HEK293 (cell line): ENCODE data around the gene GRM6.

ENCODE experiments used
- CTCF ChIA-PET: fragments of 350-600 bp; formaldehyde crosslinking; extraction: SDS; loops from one replicate; lab custom pipeline; 2021; ENCODE audit warnings: antibody characterized with exemption; lab: Yijun Ruan, JAX
- POLR2A ChIA-PET: fragments of 300-600 bp; formaldehyde crosslinking; extraction: SDS; loops from one replicate; lab custom pipeline; 2020; ENCODE audit warnings: antibody characterized with exemption, inconsistent platforms; lab: Yijun Ruan, JAX
- H3K27ac ChIP-seq: fragments of 200-500 bp; sonication (Bioruptor generic); 2 replicates; pipeline ENCODE4 v1.5.1; 2014; ENCODE audit warnings: low read depth, low read length, control low read depth, inconsistent platforms; ENCODE audit errors: extremely low read depth
- H3K36me3 ChIP-seq, 2 experiments: fragments of 200-500 bp in 1 of 2; sonication (Bioruptor generic) in 1 of 2; 1 replicate in 1 of 2; 2 replicates in 1 of 2; pipeline ENCODE4 v1.5.1; 2014 to 2017; ENCODE audit warnings: inconsistent platforms in 2 of 2, low read length in 2 of 2; ENCODE audit not compliant: control insufficient read depth in 2 of 2, insufficient read depth in 1 of 2
- H3K4me1 ChIP-seq: fragments of 200-500 bp; sonication (Bioruptor generic); 2 replicates; pipeline ENCODE4 v1.5.1; 2014; ENCODE audit warnings: mild to moderate bottlenecking, low read length, inconsistent platforms; ENCODE audit not compliant: control insufficient read depth, insufficient read depth
- H3K4me3 ChIP-seq: 2 replicates; pipeline ENCODE4 v1.5.1; 2011; ENCODE audit warnings: low read depth, mild to moderate bottlenecking, control low read depth, low read length, moderate library complexity
- H3K9me3 ChIP-seq: fragments of 200-500 bp; sonication (Bioruptor generic); 2 replicates; pipeline ENCODE4 v1.5.1; 2014; ENCODE audit warnings: low read depth, low read length, inconsistent platforms; ENCODE audit not compliant: control insufficient read depth, insufficient read depth
- BCL11B ChIP-seq: fragments of 450-650 bp; formaldehyde crosslinking; IDR thresholded peaks from 2 replicates; pipeline ENCODE4 v1.5.1; 2016; ENCODE audit warnings: low read depth, missing biosample characterization, missing genetic modification characterization
- HOXA7 ChIP-seq: sonication (generic); formaldehyde crosslinking; IDR thresholded peaks from 2 replicates; pipeline ENCODE4 v1.8.1; 2022; ENCODE audit warnings: missing genetic modification reagents, borderline replicate concordance
- KLF10 ChIP-seq: fragments of 450-650 bp; IDR thresholded peaks from 2 replicates; pipeline ENCODE4 v1.5.1; 2018; ENCODE audit warnings: missing biosample characterization, mild to moderate bottlenecking, missing genetic modification characterization
- REPIN1 ChIP-seq: fragments of 450-650 bp; formaldehyde crosslinking; IDR thresholded peaks from 2 replicates; pipeline ENCODE4 v1.5.1; 2017; ENCODE audit warnings: missing biosample characterization, missing genetic modification characterization, low read depth
- SALL2 ChIP-seq: fragments of 450-650 bp; formaldehyde crosslinking; IDR thresholded peaks from 2 replicates; pipeline ENCODE4 v1.5.0; 2017; ENCODE audit warnings: missing biosample characterization, mild to moderate bottlenecking, missing genetic modification characterization, borderline replicate concordance
- SCRT2 ChIP-seq: fragments of 450-650 bp; formaldehyde crosslinking; IDR thresholded peaks from 2 replicates; pipeline ENCODE4 v1.5.1; 2016; ENCODE audit warnings: missing biosample characterization, missing genetic modification characterization
- SP7 ChIP-seq: fragments of 450-650 bp; formaldehyde crosslinking; IDR thresholded peaks from 2 replicates; pipeline ENCODE4 v1.5.1; 2016; ENCODE audit warnings: missing biosample characterization, missing genetic modification characterization
- YY1 ChIP-seq: fragments of 450-650 bp; formaldehyde crosslinking; IDR thresholded peaks from 2 replicates; pipeline ENCODE4 v1.5.1; 2018; ENCODE audit warnings: missing biosample characterization, missing genetic modification characterization
- ZBTB8A ChIP-seq: fragments of 450-650 bp; formaldehyde crosslinking; IDR thresholded peaks from 2 replicates; pipeline ENCODE4 v1.5.1; 2016; ENCODE audit warnings: missing biosample characterization, missing genetic modification characterization
- ZFP3 ChIP-seq: fragments of 450-650 bp; formaldehyde crosslinking; IDR thresholded peaks from 2 replicates; pipeline ENCODE4 v1.5.1; 2016; ENCODE audit warnings: low read depth, missing biosample characterization, missing genetic modification characterization
- ZFP69B ChIP-seq: fragments of 450-650 bp; formaldehyde crosslinking; IDR thresholded peaks from 2 replicates; pipeline ENCODE4 v1.5.1; 2016; ENCODE audit warnings: missing biosample characterization, missing genetic modification characterization
- ZNF10 ChIP-seq: fragments of 450-650 bp; formaldehyde crosslinking; IDR thresholded peaks from 2 replicates; pipeline ENCODE4 v1.5.1; 2017; ENCODE audit warnings: missing biosample characterization, missing genetic modification characterization
- ZNF114 ChIP-seq: fragments of 450-650 bp; formaldehyde crosslinking; IDR thresholded peaks from 2 replicates; pipeline ENCODE4 v1.5.0; 2017; ENCODE audit warnings: missing biosample characterization, missing genetic modification characterization
- ZNF174 ChIP-seq: fragments of 450-650 bp; formaldehyde crosslinking; IDR thresholded peaks from 2 replicates; pipeline ENCODE4 v1.5.0; 2017; ENCODE audit warnings: missing biosample characterization, mild to moderate bottlenecking, missing genetic modification characterization
- ZNF175 ChIP-seq: fragments of 450-650 bp; formaldehyde crosslinking; IDR thresholded peaks from 2 replicates; pipeline ENCODE4 v1.5.1; 2016; ENCODE audit warnings: missing biosample characterization, missing genetic modification characterization
- ZNF202 ChIP-seq: fragments of 450-650 bp; formaldehyde crosslinking; IDR thresholded peaks from 2 replicates; pipeline ENCODE4 v1.5.1; 2016; ENCODE audit warnings: missing biosample characterization, missing genetic modification characterization, borderline replicate concordance
- ZNF23 ChIP-seq: fragments of 450-650 bp; formaldehyde crosslinking; IDR thresholded peaks from 2 replicates; pipeline ENCODE4 v1.5.1; 2016; ENCODE audit warnings: missing biosample characterization, missing genetic modification characterization, borderline replicate concordance
- ZNF274 ChIP-seq, 2 experiments: fragments of 200-500 bp in 1 of 2; fragments of 450-650 bp in 1 of 2; sonication (Bioruptor generic) in 1 of 2; formaldehyde crosslinking in 1 of 2; IDR thresholded peaks; 2 replicates each; pipeline versions ENCODE4 v1.5.1 to v1.6.1; 2014 to 2016; ENCODE audit warnings: borderline replicate concordance in 1 of 2, inconsistent platforms in 1 of 2, low read length in 1 of 2, missing biosample characterization in 1 of 2, missing genetic modification characterization in 1 of 2
- ZNF350 ChIP-seq: fragments of 450-650 bp; formaldehyde crosslinking; IDR thresholded peaks from 2 replicates; pipeline ENCODE4 v1.5.0; 2017; ENCODE audit warnings: missing biosample characterization, mild to moderate bottlenecking, missing genetic modification characterization
- ZNF37A ChIP-seq: fragments of 450-650 bp; IDR thresholded peaks from 2 replicates; pipeline ENCODE4 v1.5.1; 2018; ENCODE audit warnings: missing biosample characterization, missing genetic modification characterization
- ZNF423 ChIP-seq: fragments of 450-650 bp; formaldehyde crosslinking; IDR thresholded peaks from 2 replicates; pipeline ENCODE4 v1.5.1; 2016; ENCODE audit warnings: missing biosample characterization, missing genetic modification characterization
- ZNF48 ChIP-seq: fragments of 450-650 bp; formaldehyde crosslinking; IDR thresholded peaks from 2 replicates; pipeline ENCODE4 v1.5.1; 2016; ENCODE audit warnings: missing biosample characterization, missing genetic modification characterization
- ZNF529 ChIP-seq: fragments of 450-650 bp; formaldehyde crosslinking; IDR thresholded peaks from 2 replicates; pipeline ENCODE4 v1.5.1; 2017; ENCODE audit warnings: missing genetic modification characterization, missing biosample characterization; ENCODE audit not compliant: insufficient replicate concordance
- ZNF561 ChIP-seq: fragments of 450-650 bp; IDR thresholded peaks from 2 replicates; pipeline ENCODE4 v1.5.1; 2018; ENCODE audit warnings: missing biosample characterization, missing genetic modification characterization, borderline replicate concordance
- ZNF596 ChIP-seq: fragments of 450-650 bp; IDR thresholded peaks from 2 replicates; pipeline ENCODE4 v1.5.0; 2018; ENCODE audit warnings: missing biosample characterization, mild to moderate bottlenecking, missing genetic modification characterization, moderate library complexity
- ZNF654 ChIP-seq: fragments of 450-650 bp; formaldehyde crosslinking; IDR thresholded peaks from 2 replicates; pipeline ENCODE4 v1.5.1; 2016; ENCODE audit warnings: low read depth, missing biosample characterization, missing genetic modification characterization
- ZNF664 ChIP-seq: fragments of 450-650 bp; formaldehyde crosslinking; IDR thresholded peaks from 2 replicates; pipeline ENCODE4 v1.5.1; 2016; ENCODE audit warnings: missing biosample characterization, missing genetic modification characterization
- ZNF76 ChIP-seq: fragments of 450-650 bp; formaldehyde crosslinking; IDR thresholded peaks from 2 replicates; pipeline ENCODE4; 2016; ENCODE audit warnings: low read depth, missing biosample characterization, missing genetic modification characterization, borderline replicate concordance
- TF ChIP-seq, protein P1 (sequence below): sonication (generic); formaldehyde crosslinking; IDR thresholded peaks from 2 replicates; pipeline ENCODE4 v1.8.1; 2022; ENCODE audit warnings: mild to moderate bottlenecking, moderate library complexity, missing genetic modification reagents
- TF ChIP-seq, protein P2 (sequence below): fragments of 450-650 bp; formaldehyde crosslinking; IDR thresholded peaks from 2 replicates; pipeline ENCODE4 v1.5.1; 2016; ENCODE audit warnings: missing biosample characterization, missing genetic modification characterization

Gene GRM6

DNA sequence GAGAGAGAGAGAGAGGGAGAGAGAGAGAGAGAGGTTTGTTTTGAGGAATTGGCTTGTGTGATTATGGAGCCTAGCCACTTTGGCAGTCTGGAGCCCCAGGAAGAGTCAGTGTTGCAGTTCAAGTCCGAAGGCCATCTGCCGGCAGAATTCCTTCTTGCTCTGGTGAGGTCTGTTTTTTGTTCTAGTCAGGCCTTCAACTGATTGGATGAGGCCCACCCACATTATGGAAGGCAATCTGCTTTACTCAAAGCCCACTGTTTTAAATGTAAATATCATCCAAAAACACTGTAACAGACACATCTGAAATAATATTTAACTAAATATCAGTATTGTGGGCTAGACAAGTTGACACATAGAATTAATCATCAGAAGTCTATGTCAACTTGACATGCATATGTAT, 11.4 kb upstream of the GRM6 start:
- H3K36me3 ChIP-seq = no peaks in the 10 kb centered on the region
- H3K27ac ChIP-seq = no peak overlapping the region
- no peak for TF ChIP-seq ZNF76 (tag by site-specific recombination)
- no peak for TF ChIP-seq ZNF654 (tag by site-specific recombination)
- no peak for TF ChIP-seq ZNF561
- no peak for TF ChIP-seq SALL2 (tag by site-specific recombination)
- TF ChIP-seq BCL11B (tag by site-specific recombination) = no peak
- TF ChIP-seq ZNF664 (tag by site-specific recombination) = no peak
- TF ChIP-seq ZNF596 (tag by site-specific recombination) = 0 out of 2 replicates have a peak, but pooled peaks have one; percentile 18
- TF ChIP-seq ZNF10 (tag by site-specific recombination) = peak; percentile 89
- ChIA-PET POLR2A (no interaction called here), CTCF (no interaction called here)
- no peaks in the 10 kb centered on the region for H3K9me3 ChIP-seq
- H3K4me1 ChIP-seq = no peaks in the 10 kb centered on the region
- H3K4me3 ChIP-seq = no peak overlapping the region

DNA sequence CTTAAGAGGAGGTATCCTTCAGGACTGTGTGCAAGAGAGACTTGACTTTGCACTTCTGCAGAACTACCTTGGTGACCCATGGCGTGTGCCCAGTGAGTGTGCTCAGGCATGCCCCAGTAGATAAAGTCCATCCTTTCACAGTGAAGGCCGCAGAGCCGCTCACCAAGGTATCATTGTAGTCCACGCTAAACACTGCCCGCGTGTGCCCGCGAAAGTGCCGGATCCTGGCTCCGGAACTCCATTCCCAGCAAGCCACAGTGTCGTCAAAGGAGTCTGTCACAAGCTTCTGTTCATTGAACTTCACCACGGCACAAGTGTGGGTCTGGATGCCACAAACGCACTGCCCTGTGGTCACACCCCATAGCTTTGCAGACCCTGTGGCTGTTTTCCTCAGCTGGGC, 3.3 kb upstream of the GRM6 start:
- ChIA-PET CTCF (no interaction called here), POLR2A (no interaction called here)
- H3K36me3 ChIP-seq = no peaks in the 10 kb centered on the region
- H3K27ac ChIP-seq = no peak overlapping the region
- no peak overlapping the region for H3K4me3 ChIP-seq
- no peaks in the 10 kb centered on the region for H3K9me3 ChIP-seq
- TF ChIP-seq, protein P1, sequence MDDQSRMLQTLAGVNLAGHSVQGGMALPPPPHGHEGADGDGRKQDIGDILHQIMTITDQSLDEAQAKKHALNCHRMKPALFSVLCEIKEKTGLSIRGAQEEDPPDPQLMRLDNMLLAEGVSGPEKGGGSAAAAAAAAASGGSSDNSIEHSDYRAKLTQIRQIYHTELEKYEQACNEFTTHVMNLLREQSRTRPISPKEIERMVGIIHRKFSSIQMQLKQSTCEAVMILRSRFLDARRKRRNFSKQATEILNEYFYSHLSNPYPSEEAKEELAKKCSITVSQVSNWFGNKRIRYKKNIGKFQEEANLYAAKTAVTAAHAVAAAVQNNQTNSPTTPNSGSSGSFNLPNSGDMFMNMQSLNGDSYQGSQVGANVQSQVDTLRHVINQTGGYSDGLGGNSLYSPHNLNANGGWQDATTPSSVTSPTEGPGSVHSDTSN (CRISPR knock-in tag) = no peak
- TF ChIP-seq REPIN1 (no peak), ZNF202 (tag by site-specific recombination) (no peak), ZNF350 (no peak), ZFP69B (tag by site-specific recombination) (no peak), ZNF48 (tag by site-specific recombination) (no peak), ZNF37A (tag by site-specific recombination) (no peak), SP7 (tag by site-specific recombination) (no peak), ZNF529 (no peak), HOXA7 (no peak)
- TF ChIP-seq, protein P2, sequence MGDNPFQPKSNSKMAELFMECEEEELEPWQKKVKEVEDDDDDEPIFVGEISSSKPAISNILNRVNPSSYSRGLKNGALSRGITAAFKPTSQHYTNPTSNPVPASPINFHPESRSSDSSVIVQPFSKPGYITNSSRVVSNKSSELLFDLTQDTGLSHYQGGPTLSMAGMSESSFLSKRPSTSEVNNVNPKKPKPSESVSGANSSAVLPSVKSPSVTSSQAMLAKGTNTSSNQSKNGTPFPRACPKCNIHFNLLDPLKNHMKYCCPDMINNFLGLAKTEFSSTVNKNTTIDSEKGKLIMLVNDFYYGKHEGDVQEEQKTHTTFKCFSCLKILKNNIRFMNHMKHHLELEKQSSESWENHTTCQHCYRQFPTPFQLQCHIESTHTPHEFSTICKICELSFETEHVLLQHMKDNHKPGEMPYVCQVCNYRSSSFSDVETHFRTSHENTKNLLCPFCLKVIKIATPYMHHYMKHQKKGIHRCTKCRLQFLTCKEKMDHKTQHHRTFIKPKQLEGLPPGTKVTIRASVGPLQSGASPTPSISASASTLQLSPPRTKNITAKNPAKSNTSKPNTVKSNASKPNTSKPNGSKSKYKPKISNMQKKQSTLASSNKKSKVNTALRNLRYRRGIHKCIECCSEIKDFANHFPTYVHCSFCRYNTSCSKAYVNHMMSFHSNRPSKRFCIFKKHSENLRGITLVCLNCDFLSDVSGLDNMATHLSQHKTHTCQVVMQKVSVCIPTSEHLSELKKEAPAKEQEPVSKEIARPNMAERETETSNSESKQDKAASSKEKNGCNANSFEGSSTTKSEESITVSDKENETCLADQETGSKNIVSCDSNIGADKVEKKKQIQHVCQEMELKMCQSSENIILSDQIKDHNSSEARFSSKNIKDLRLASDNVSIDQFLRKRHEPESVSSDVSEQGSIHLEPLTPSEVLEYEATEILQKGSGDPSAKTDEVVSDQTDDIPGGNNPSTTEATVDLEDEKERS (tag by site-specific recombination) = no peak
- no peaks in the 10 kb centered on the region for H3K4me1 ChIP-seq

DNA sequence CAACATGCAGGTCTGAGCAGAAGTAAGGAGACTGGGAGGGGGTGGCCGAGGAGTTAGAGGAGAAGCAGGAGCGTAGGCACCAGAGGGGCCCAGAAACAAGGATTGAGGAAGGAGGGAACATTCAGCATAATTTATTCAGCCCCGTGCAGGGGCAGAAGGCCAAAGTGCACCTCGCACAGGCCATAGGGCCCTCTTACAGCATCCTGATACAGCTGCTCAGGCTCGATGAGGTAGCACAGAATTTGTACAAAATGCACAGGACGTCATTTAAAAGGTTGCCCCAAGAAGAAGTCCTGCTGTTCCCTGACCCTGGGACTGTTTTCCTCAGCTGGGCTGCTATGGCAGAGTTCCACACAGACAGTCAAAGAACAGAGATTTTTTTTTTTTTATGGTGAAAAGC, 2.1 kb upstream of the GRM6 start:
- Histone ChIP-seq H3K9me3 (no peaks in the 10 kb centered on the region), H3K4me3 (no peak overlapping the region), H3K36me3 (no peaks in the 10 kb centered on the region), H3K4me1 (no peaks in the 10 kb centered on the region), H3K27ac (no peak overlapping the region)
- ChIA-PET CTCF (no interaction called here), POLR2A (no interaction called here)
- TF ChIP-seq KLF10 (no peak), ZNF114 (no peak), SCRT2 (tag by site-specific recombination) (no peak), YY1 (tag by site-specific recombination) (no peak), ZNF23 (tag by site-specific recombination) (no peak), ZNF174 (no peak), ZNF423 (tag by site-specific recombination) (no peak), ZNF274 (IDR thresholded peaks at IDR 0.05; ENCODE audit: low read length) (no peak), ZNF274 (tag by site-specific recombination; IDR thresholded peaks at IDR 0.05; ENCODE audit: borderline replicate concordance) (no peak), ZNF175 (tag by site-specific recombination) (no peak), ZBTB8A (tag by site-specific recombination) (no peak), ZFP3 (tag by site-specific recombination) (no peak)
